Small intestine (tissue), 7 donors: Measurements from ENCODE around the gene NCKAP1. TPM values are rescaled to one million over a fixed set of nuclear protein-coding genes. Genes with fewer than 3 reads are reported as not detected.

Experiments used
- DNase-seq, 2 donors: peaks; one replicate each; pipeline versions ENCODE4 v3.0.0 to v3.0.0-alpha.2; 2013
- FAIRE-seq: peaks from 2 replicates; lab custom pipeline; 2012; peaks lifted over from hg19 to GRCh38; lab: Jason Lieb, UNC
- H3K27ac ChIP-seq, 3 donors: one replicate each; pipeline ENCODE4 v1.5.1; 2013; ENCODE audit warnings: low read length in 2 of 3, mild to moderate bottlenecking in 2 of 3, control low read depth in 1 of 3, inconsistent platforms in 1 of 3, low read depth in 1 of 3, moderate library complexity in 1 of 3
- H3K27me3 ChIP-seq, 3 donors: one replicate each; pipeline ENCODE4 v1.6.1; 2013; ENCODE audit warnings: low read length in 3 of 3, inconsistent platforms in 1 of 3; ENCODE audit not compliant: control insufficient read depth in 3 of 3, insufficient read depth in 3 of 3
- H3K36me3 ChIP-seq, 3 donors: one replicate each; pipeline ENCODE4 v1.6.1; 2013; ENCODE audit warnings: low read length in 3 of 3, inconsistent platforms in 1 of 3, low read depth in 1 of 3, mild to moderate bottlenecking in 1 of 3, moderate library complexity in 1 of 3; ENCODE audit not compliant: control insufficient read depth in 3 of 3, insufficient read depth in 2 of 3
- H3K4me1 ChIP-seq, 3 donors: one replicate each; pipeline ENCODE4 v1.6.1; 2013; ENCODE audit warnings: low read length in 2 of 3, inconsistent platforms in 1 of 3, low read depth in 1 of 3, mild to moderate bottlenecking in 1 of 3, moderate library complexity in 1 of 3; ENCODE audit not compliant: control insufficient read depth in 3 of 3, insufficient read depth in 2 of 3
- H3K4me3 ChIP-seq, 3 donors: one replicate each; pipeline ENCODE4 v1.5.1; 2013; ENCODE audit warnings: low read length in 3 of 3, control low read depth in 1 of 3, inconsistent platforms in 1 of 3, low read depth in 1 of 3, mild to moderate bottlenecking in 1 of 3, moderate library complexity in 1 of 3
- H3K9me3 ChIP-seq, 2 donors: one replicate each; pipeline ENCODE4 v1.6.1; 2013; ENCODE audit warnings: low read depth in 1 of 2, low read length in 1 of 2; ENCODE audit not compliant: control insufficient read depth in 2 of 2, insufficient read depth in 1 of 2
- WGBS, 3 donors: extraction: QIAGEN DNeasy Blood & Tissue Kit; methylation state at CpG; one replicate each; pipeline ENCODE4 v1.1.7; 2013; 5-methylcytosine and 5-hydroxymethylcytosine counted together
- polyA plus RNA-seq, 4 donors: library from polyadenylated mRNA; stranded (reverse) in 3 of 4; unstranded in 1 of 4; fragments of 200-250 nt in 3 of 4; fragments of 120-200 nt in 1 of 4; gene quantifications; one replicate each; pipeline versions ENCODE4 v1.2.1 to v1.2.3, GENCODE V29; 2013
- donor health status: healthy with polysubstance abuse.
- donor health status: control.
- donor health status: control.
- donor health status: Bipolar disorder and iron deficiency.
- donor health status: healthy.

The NCKAP1 gene
- polyA plus RNA-seq, 4 donors, result 60.3 to 124 (median 71.5) TPM

DNA sequence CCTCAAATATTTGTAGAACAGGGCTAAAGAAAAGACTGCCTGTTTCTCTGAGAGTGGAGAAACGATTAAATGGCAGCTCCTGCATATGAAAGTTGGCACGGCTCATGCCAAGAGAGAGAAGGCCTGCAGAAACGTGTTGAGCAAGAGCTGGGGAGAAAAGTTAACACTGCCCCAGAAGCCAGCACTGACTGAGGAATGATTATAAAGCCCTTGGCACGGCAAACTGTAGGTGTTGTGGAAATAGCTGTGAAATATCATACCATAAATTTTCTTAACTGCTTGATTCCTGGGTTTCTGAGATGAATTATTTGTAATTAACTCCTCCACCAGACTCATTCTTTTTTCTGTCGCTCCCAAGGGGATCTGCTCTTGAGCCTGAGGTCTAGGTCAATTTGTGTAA is 176.2 kb downstream of the NCKAP1 start:
- H3K9me3 ChIP-seq, result no peaks in the 10 kb centered on the region
- 68 to 75% (median 73%) methylated on average over 5 of the region's 5 CpGs for WGBS, 3 donors
- no peaks in the 10 kb centered on the region for H3K36me3 ChIP-seq
- DNase-seq, result no peak
- peaks cover 0 to 6% (median 5%) of the 10 kb centered on the region in 3 donors for H3K27me3 ChIP-seq
- no peak overlapping the region for H3K4me3 ChIP-seq
- H3K27ac ChIP-seq, result no peak overlapping the region
- FAIRE-seq, result no peak
- H3K4me1 ChIP-seq, result peaks cover under 1 to 8% (median 3%) of the 10 kb centered on the region in 3 donors

DNA sequence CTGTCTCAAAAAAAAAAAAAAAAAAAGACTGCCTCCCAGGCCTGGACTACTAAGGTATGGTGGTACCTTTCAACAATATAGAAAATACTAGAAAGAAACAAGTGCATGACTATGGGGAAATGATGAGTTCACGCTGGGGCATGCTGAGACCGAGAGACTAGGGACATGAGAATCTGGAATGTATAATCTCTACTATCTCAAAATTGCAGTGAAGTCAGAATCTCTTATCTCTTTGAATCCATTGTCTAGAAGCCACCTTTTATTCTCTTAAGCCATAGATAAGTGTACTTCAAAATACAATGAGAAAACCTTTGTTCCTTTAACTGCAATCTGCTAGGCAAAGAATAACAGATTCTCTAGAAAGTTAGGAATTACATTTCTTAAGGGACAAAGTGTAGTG is 177.4 kb downstream of the NCKAP1 start:
- Histone ChIP-seq H3K36me3 (no peaks in the 10 kb centered on the region), H3K27ac (no peak overlapping the region), H3K27me3 (no peaks in the 10 kb centered on the region), H3K9me3 (no peaks in the 10 kb centered on the region), H3K4me3 (no peak overlapping the region), H3K4me1 (no peaks in the 10 kb centered on the region)
- FAIRE-seq, result no peak
- DNase-seq, result no peak
- 91 to 95% (median 94%) methylated on average over 2 of the region's 2 CpGs for WGBS, 3 donors

Other genes with a start within 250 kb of the NCKAP1 start
- 10 to 100 TPM in 1 of 4 donors, 1 to 10 TPM in 3; 1.9 to 39.1 (median 3.8) TPM for gene FRZB, start 171.8 kb downstream of the NCKAP1 start, polyA plus RNA-seq
- gene DUSP19, start 40.3 kb upstream of the NCKAP1 start, polyA plus RNA-seq, result 1 to 10 TPM in 3 of 4 donors, under 1 TPM in 1; 0.81 to 3.0 (median 2.2) TPM
- gene NUP35, start 86.0 kb upstream of the NCKAP1 start, polyA plus RNA-seq, result 10 to 100 TPM in 2 of 4 donors, 1 to 10 TPM in 2; 7.0 to 24.8 (median 9.9) TPM